Islet of Langerhans (tissue), 1 donor: ENCODE data around the gene GRIP1.

Experiments
- FAIRE-seq: peaks from one replicate; lab custom pipeline; 2011; peaks lifted over from hg19 to GRCh38; lab: Jason Lieb, UNC

GRIP1 gene

GRCh38 chr12:66678338-66679275 lies at the start of gene GRIP1:
Gene GRIP1, minus strand, starts transcription at chr12:66679076. Its CDS starts 172 bp downstream, at chr12:66678904.
- FAIRE-seq: no peak

- FAIRE-seq: no peak
These were observed 47.7 kb upstream of the GRIP1 start for GRCh38 chr12:66726556-66726955.

DNA sequence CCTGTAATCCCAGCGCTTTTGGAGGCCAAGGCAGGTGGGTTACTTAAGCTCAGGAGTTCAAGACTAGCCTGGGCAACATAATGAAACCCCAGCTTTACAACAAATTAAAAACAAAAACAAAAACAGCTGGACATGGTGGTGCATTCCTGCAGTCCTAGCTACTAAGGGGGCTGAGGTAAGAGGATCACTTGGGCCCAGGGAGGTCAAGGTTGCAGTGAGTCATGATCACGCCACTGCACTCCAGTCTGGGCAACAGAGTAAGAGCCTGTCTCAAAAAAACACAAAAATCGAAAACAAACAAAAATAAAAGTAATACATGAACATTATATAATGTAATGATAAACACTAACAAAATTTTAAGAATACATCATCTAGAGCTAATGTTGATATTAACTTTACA lies 46.2 kb upstream of the GRIP1 start:
- FAIRE-seq: no peak

DNA sequence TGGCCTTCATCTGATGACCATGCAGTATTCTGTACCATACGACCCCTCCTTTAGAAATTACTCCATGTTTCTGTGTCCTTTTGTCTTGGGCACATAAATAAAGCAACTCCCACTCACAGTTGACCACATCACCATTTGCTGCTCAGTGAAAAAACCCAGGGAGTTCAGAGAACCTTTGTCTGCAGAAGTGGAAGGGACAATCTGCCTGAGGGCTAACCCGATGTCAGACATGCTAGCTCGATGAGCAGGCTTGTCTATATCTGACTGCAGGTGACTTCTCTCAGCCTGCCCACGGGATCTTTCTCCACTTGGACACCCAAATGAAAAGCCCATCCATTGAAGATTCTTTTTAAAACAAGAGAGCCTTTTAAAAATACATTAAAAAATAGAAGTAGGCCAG lies 45.7 kb upstream of the GRIP1 start:
- no peak for FAIRE-seq

GRCh38 chr12:66724026-66724425 lies 45.1 kb upstream of the GRIP1 start:
- no peak for FAIRE-seq

GRCh38 chr12:66719862-66720261 lies 41.0 kb upstream of the GRIP1 start:
- FAIRE-seq: no peak

GRCh38 chr12:66717036-66717673 lies 38.3 kb upstream of the GRIP1 start:
- FAIRE-seq: no peak

DNA sequence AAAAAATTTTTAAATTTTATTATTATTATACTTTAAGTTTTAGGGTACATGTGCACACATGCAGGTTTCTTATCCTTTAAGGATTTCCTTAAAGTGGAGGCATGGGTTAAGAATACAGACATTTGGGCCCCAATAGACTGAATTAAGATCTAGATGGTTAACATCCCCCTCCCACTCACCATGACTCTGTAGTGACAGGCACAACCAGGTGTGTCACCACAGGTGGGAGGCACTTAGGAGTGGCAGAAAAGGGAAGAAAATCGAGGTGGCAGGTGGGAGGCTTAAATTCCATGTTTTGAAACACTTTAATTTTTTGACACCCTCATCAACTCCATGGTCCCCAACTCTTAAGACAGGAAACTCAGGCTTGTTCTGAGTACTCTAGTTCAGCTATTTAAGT lies 37.6 kb upstream of the GRIP1 start:
- no peak for FAIRE-seq

DNA sequence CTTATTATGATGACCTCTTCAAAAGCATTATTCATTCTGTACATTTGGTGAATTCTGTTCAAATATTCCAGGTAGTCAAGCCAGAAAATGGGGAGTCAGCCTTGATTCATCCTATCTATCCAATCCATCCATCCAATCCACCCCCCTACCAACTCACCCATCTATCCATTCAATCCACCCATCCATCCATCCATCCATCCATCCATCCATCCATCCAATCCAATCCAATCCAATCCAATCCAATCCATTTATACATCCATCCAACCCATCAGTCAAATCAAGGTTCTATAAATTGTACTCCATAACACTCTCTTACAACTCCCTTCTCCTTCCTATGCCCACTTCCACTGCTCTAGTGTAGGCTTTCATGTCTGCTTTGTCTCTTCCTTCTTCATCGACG lies 35.8 kb upstream of the GRIP1 start:
- no peak for FAIRE-seq

- no peak for FAIRE-seq
These were observed 35.1 kb upstream of the GRIP1 start for GRCh38 chr12:66713984-66714383.

DNA sequence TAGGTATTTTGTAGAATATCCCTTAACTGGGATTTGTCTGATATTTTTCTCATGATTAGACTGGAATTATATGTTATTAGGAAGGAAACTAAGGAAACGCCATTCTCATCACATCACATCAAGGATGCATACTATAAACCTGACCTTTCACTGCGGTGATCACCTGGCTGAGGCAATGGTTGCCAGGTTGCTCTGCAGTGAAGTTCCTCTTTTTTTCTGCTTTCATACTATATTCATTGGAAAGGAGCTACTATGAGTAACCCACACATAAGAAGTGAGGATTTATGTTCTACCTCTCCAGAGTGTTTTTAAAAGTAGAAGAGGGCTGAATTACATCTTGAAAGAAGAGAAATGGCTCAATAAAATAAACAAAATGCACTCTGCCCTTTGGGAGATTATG lies 31.0 kb upstream of the GRIP1 start:
- FAIRE-seq: no peak

DNA sequence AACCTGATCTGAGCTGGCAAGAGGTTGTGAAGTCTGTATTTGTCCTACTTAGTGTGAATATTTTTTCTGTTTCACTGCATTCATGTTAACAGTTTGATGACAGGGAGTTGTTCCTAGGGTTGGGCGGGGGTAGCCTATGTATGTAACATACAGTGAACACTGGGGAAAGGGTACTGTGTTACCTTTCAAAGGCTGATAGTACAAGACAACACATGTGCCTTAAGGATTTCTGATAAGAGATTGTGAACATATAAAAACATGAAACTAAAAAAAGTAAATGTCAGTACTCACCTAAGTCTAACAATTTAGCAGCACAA lies 30.5 kb upstream of the GRIP1 start:
- FAIRE-seq: no peak

DNA sequence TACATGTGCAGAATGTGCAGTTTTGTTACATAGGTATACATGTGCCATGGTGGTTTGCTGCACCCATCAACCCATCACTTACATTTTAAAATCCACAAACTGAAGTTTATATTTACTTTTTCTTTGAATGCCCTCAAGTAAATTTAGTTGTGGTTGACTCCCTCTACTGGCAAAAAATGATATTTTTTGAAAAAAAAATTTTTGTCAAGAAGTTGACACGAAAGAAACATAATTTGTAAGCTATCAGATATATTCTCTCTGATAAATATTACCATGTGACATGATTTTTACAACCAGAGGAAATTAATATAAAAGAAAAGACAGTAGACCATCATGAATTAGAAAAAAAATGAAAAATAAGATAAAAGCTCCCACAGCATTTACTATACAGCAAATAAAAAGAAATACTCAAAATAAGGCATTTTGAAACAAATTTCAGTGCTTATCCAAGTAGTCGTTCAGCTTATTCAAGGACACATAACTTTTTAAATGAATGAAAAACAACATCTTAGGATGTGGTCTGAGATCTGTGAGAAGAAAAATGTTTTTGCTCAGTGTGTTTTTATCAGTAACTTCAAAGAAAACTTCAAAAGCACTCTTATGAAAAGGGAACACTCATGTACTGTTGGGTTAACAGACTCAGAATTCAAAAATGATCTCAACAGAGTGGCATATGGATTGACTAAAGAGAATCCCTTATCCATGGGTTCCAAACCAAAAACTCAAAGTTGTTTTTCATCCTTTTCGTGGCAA lies 30.0 kb upstream of the GRIP1 start:
- peak; percentile 96 for FAIRE-seq

DNA sequence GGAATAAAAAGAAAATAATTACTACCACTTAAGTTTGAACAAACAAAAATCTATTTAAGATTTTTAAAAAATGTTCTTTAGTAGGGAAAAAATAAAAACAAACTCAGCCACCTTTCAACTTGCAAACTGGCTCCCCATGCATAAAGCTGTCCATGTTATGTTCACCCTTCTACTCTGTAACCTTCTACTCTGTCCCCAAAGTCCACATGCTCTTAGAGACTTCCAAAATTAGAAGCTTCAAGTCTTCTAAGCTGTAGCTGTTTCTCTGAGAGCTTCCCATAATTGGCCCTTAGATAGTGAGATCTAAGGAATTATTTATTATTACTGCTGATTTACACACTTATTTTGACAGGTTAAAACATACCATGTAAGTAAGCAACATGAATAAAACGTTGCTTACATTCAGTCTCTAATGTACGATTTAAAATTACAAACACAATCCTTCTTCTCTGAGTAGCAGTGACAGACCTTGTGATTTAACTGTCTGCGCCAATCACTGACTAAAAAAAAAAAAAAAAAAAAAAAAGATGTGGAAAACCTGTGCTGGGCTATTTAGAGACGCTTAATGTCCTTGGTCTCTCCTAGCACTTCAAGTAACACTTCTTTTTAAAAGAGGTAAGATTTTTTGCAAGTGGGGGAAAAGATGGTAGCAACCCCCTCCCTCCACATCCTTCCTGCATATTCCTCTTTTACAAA lies 28.3 kb upstream of the GRIP1 start:
- no peak for FAIRE-seq

- FAIRE-seq: no peak
These were observed 21.0 kb upstream of the GRIP1 start for GRCh38 chr12:66699738-66700482.

GRCh38 chr12:66698558-66698957 lies 19.7 kb upstream of the GRIP1 start:
- FAIRE-seq: no peak

GRCh38 chr12:66697404-66697803 lies 18.5 kb upstream of the GRIP1 start:
- FAIRE-seq: no peak

GRCh38 chr12:66694666-66695613 lies 16.1 kb upstream of the GRIP1 start:
- FAIRE-seq: no peak

DNA sequence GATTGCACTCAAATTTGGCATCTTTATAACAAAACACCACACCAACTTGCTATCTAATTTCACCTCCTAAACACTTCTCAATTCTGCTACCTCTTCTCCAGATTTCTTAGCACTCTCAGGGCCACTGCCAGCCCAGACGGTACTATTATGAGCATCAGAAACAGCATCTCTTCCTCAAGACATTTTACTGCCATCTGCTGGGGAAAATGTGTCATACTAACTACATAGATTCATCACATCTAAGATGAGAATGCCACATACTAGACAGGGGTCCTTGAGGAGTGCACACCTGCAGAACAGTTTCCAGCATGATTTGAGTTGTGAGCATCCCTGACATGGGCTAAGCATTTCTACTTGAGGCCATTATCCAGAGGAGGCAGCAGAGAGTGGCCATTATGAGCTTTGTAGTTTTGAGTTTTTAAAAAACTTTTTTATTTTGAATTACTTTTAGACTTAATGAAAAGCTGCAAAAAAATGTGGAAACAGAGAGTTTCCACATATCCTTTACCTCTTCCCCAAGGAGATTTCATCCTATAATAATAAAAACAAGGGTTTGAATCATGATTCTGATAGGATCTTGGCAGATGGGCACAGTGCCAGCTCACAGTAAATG lies 15.1 kb upstream of the GRIP1 start:
- peak; percentile 70 for FAIRE-seq

DNA sequence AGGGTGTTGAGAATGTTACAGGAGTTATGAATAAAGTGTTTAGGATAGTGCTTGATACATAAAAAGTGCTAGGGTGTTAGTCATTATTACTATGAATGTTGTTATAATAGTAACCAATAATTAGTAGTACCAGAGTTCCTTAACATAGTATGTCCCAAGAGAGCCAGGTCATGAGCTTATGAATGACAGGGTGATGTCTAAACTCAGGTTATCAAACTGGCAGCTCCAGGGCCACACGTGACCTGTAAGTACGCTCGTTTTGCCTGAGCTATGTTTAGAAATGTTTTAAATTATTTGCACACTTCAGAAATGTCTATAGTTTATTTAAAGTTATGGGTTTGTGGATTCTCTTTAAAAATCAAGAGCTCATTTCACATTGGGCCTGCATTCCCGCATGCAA lies 14.1 kb upstream of the GRIP1 start:
- no peak for FAIRE-seq
